NCI-H748 (cell line): Measurements from ENCODE around the gene APLF.
"Not testable (repeated sequence)": the region's sequence is repeated elsewhere in the genome, so short reads cannot be mapped to it uniquely, and the experiment has no call there.

Source experiments
- DNase-seq: peaks from one replicate; lab custom pipeline; 2025; ENCODE audit not compliant: unreplicated experiment; lab: John Stamatoyannopoulos, UW

The APLF gene

GRCh38 chr2:68569604-68570003, 102.2 kb downstream of the APLF start:
- DNase-seq: no peak

DNA sequence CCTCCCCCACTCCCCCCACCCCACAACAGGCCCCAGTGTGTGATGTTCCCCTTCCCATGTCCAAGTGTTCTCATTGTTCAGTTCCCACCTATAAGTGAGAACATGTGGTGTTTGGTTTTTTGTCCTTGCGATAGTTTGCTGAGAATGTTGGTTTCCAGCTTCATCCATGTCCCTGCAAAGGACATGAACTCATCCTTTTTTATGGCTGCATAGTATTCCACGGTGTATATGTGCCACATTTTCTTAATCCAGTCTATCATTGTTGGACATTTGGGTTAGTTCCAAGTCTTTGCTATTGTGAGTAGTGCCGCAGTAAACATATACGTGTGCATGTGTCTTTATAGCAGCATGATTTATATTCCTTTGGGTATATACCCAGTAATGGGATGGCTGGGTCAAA, 103.0 kb downstream of the APLF start:
- not testable (repeated sequence) for DNase-seq

GRCh38 chr2:68574202-68574791, 106.9 kb downstream of the APLF start:
- DNase-seq: no peak

GRCh38 chr2:68577183-68577582, 109.8 kb downstream of the APLF start:
- no peak for DNase-seq

- DNase-seq: no peak
Measured at GRCh38 chr2:68579689-68580088, 112.3 kb downstream of the APLF start.

DNA sequence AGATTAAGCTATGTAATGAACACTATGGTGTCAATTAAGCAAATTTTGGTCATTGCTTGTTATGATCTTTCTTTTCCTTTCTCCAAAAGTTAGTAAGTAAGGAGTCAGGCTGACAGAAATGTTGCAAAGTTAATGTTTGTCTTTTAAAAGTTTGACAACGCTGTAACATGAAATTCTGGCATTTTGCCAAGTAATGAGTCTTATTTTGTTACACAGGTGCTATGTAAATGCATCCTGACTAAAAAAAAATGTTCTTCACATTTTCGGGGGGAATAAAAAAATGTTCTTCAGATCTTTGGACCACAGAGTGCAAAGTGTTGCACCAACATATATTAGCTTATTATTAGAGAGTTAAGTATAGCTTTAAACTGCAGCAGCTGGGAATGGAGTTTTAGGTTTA, 121.2 kb downstream of the APLF start:
- no peak for DNase-seq

DNA sequence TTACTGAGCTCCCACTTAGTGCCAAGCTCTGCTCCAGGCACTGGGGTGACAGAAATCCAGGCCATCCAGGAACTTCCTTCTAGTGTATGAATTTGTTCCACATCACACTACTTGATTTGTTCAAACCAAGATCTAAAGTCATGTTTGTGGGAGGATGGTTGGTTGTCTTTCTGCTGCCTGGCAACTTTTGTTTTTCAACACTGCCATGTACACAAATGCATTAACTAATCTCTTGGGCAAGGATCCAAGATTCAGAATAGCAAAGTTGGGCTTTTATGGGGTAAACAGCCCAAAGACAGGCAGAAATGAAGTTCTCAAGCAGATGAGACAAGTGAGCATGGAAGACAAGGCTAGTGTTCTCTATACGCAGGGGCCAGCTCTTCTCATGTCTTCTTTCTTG, 122.6 kb downstream of the APLF start:
- no peak for DNase-seq

- no peak for DNase-seq
Measured at GRCh38 chr2:68590702-68591101, 123.3 kb downstream of the APLF start.

GRCh38 chr2:68591225-68591624, 123.8 kb downstream of the APLF start:
- no peak for DNase-seq

- DNase-seq: no peak
Measured at GRCh38 chr2:68594041-68594440, 126.7 kb downstream of the APLF start.

DNA sequence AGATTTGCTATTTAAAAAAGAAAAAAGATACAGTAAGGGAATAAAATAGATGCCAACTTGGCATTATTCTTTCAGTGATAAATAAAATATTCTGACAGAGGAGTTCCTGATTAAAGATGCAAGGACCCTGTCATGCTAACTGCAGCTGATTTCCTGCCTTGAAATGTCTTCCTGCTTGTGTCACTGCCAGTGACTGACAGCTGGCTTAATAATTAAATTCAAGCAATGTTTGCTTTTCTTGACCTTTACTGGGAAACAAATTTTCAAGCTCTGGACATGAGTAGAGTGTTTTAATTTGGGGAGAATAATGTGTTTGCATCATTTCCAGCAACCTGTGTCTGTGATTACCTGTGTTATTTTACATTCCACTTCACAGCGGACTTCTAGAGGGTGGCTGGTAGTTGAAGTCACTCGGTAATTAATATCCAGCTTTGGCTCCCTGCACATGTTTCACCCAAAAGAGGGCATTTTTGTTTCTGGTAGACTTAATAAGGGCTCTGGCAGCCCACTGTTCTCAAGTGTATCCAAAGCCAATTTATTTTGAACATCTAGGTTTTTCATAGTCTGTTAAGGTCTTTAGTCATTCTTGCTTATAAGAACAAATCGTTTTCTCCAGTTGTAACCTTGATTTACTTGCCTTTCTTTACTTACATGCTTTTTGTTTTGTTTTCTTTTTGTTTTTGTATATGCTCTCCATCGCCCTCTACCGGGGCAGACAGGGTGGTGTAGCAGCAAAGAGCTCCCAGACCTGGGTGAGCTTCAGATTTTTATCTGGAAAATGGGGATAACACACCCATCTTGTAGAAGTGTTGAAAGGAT, 127.5 kb downstream of the APLF start:
- DNase-seq: peak; percentile 33

GRCh38 chr2:68595493-68595785, 128.1 kb downstream of the APLF start:
- DNase-seq: not testable (repeated sequence)

DNA sequence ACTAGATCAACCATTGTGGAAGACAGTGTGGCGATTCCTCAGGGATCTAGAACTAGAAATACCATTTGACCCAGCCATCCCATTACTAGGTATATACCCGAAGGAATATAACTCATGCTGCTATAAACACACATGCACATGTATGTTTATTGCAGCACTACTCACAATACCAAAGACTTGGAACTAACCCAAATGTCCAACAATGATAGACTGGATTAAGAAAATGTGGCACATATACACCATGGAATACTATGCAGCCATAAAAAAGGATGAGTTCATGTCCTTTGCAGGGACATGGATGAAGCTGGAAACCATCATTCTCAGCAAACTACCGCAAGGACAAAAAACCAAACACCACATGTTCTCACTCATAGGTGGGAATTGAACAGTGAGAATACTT, 133.1 kb downstream of the APLF start:
- DNase-seq: not testable (repeated sequence)

GRCh38 chr2:68603059-68603458, 135.7 kb downstream of the APLF start:
- no peak for DNase-seq

DNA sequence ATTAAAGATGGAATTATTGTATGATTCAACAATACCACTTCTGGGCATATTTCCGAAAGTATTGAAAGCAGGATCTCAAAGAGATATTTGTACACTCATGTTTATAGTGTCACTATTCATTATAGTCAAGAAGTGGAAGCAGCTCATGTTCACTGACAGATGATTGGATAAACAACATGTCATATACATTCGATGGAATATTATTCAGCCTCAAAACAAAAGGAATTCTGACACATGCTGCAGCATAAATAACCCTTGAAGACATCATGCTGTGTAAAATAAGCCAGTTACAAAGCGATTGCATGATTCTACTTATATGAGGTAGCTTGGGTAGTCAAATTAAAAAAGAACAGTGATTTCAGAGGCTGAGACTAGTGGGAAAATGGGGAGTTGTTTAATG, 136.7 kb downstream of the APLF start:
- no peak for DNase-seq

DNA sequence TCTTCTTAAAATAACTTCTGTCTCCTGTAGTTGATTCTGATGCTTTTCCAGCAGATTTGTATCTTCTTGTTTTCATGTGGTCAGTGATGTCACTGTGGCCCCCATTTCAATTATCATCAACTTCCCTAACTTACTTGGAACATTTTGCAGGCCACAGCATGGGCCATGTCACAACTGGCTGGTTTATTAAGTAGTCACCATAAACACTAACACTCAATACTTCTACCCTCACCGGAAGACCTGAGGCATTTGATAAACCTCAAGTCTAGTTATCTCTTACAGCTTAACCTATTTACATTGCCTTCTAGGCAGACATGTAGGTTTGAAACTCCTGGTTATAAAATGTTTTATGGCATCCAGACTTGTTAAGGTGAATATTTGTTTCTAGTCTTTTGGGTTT, 138.6 kb downstream of the APLF start:
- no peak for DNase-seq

DNA sequence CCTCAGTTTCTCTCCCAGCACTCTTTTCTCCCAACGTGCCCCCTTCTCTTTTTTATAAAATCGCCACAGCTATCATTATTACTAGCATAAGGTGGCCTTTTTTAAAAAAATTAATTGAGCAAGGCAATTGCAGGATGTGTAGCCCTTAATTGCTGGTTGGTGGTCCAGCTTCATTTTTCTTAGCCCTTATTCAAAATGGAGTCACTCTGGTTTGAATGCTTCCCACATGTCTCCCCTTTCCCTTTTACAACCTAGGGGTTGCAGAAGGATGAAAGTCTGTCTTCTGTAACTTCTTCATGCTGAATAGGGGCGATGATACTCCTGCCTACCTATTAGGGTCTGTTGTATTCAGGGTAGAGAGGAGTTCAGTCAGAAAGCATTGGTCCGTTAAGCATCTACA, 139.4 kb downstream of the APLF start:
- DNase-seq: no peak

DNA sequence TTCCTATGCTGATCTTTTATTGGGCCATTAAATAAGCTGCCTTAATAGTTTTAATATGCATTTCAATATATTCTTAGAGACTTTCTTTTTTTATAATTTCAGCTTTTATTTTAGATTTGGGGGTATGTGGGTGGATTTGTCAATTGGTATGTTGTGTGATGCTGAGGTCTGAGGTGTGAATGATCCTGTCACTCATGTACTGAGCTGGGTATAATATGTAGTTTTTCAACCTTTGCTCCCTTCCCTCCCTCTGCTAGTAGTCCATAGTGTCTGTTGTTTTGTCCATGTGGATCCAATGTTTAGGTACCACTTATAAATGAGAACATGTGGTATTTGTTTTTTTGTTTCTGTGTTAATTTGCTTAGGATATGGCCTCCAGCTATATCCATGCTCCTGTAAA, 140.5 kb downstream of the APLF start:
- no peak for DNase-seq

DNA sequence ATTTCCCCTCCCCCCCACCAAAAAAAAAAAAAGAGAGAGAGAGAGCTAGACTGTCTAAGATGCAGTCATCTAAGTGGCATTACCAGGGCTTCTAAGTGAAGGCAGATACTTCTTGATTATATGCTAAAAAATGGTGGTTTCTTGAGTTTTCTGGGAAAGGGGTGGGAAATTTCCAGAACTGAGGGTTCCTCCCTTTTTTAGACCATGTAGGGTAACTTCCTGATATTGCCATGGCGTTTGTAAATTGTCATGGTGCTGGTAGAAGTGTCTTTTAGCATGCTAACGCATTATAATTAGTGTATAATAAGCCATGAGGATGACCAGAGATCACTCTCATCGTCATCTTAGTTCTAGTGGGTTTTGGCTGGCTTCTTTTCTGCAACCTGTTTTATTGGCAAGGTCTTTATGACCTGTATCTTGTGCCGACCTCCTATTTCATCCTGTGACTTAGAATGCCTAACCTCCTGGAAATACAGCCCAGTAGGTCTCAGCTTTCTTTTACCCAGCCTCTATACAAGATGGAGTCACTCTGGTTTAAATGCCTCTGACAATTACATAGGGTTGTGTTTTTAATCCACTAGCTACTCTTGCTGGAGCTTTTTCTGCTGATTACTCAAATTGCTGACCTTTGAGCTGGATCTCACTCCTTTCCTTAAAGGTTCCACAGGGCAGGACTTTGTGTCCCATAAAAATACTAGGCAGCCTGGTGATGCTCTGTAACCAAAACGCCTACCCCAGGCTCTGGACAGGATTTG, 145.6 kb downstream of the APLF start:
- no peak for DNase-seq

DNA sequence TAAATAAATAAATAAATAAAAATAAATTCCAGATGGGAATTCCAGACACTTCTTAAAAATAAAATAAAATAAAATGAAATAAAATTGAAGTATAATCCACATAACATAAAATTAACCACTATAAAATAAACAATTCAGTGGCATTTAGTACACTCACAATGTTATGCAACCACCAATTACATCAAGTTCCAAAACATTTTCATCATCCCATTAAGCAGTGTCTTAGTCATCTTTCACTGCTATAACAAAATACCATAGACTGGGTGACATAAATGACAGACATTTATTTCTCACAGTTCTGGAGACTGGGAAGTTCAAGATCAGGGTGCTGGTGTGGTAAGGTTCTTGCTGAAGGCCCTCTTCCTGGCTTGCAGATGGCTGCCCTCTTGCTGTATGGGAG, 153.4 kb downstream of the APLF start:
- no peak for DNase-seq

DNA sequence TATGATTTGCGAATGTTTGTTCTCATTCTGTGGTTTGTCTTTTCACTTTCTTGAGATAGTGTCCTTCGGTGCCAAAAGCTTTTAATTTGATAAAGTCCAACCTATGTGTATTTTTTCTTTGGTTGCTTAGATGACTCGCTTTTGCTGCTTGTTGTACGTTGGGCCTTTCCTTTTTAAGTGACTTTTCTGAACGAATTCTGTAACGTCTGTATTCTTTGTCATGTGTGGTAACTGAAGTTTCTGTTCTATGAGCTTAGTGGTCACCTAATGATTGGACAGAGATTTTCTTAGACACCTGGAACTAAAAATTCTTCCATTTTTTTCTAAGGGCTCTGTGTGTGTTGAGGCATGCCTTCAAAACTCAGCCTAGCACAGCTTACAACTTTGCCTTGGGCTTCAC, 156.4 kb downstream of the APLF start:
- no peak for DNase-seq

DNA sequence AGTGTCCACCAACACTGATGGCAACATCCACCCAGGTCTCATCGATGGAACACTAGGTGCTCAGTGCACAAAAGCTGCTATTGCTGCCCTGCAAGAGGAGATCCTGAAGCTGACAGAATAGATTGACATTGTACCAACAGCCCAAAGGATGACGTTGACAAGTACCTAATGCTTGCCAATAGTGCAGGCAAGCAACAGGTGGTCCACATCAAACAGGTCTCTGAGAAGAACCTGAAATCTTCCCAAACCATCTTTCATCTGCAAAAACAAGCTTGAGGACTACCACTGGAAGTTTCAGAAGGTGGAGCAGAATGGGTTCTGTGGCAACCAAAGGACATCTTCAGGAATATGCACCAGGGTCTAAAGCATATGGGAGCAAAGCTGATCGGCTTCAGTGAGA, 160.2 kb downstream of the APLF start:
- no peak for DNase-seq
